B cell (primary cell): ENCODE results near the gene ST8SIA5.

Experiments used
- EZH2 ChIP-seq: IDR thresholded peaks from 2 replicates; pipeline ENCODE4 v1.6.1; 2012; ENCODE audit warnings: borderline replicate concordance, low read depth, mild to moderate bottlenecking, moderate library complexity, low read length; ENCODE audit not compliant: insufficient read depth, poor library complexity, severe bottlenecking
- TF ChIP-seq, protein P1 (sequence below): fragments of 200-600 bp; IDR thresholded peaks from one replicate; pipeline ENCODE4 v1.8.0; 2022; ENCODE audit warnings: antibody characterized with exemption, mild to moderate bottlenecking

DNA sequence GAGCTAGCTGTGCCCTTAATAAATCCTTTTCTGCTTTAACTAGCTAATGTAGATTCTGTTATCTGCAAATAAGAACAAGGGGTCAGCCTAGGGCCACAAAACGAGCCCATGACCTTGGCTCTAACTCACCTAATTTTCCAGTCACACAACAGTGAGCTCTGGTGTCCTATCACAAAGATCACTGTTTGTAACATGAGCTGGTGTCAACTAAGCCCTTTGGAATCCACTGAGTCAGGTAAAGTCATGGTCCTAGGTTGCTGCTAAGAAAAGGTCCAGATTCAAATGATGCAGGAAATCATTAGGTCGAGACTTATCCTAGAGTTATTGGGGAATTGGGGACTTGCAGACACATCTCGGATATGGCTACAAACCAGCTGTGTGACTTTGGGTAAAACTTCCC is 49.9 kb downstream of the ST8SIA5 start:
- TF ChIP-seq, protein P1, sequence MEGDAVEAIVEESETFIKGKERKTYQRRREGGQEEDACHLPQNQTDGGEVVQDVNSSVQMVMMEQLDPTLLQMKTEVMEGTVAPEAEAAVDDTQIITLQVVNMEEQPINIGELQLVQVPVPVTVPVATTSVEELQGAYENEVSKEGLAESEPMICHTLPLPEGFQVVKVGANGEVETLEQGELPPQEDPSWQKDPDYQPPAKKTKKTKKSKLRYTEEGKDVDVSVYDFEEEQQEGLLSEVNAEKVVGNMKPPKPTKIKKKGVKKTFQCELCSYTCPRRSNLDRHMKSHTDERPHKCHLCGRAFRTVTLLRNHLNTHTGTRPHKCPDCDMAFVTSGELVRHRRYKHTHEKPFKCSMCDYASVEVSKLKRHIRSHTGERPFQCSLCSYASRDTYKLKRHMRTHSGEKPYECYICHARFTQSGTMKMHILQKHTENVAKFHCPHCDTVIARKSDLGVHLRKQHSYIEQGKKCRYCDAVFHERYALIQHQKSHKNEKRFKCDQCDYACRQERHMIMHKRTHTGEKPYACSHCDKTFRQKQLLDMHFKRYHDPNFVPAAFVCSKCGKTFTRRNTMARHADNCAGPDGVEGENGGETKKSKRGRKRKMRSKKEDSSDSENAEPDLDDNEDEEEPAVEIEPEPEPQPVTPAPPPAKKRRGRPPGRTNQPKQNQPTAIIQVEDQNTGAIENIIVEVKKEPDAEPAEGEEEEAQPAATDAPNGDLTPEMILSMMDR, result no peak
- no peak for TF ChIP-seq EZH2
